IMR-90 (cell line): Measurements from ENCODE around the gene TMEM62. TPM values are rescaled to one million over a fixed set of nuclear protein-coding genes. Genes with fewer than 3 reads are reported as not detected.

Experiments used
- ATAC-seq: fragments of 200-7000 bp; cut with Tn5 transposase; 2 replicates; pipeline ENCODE4 v1.9.1; 2020; ENCODE audit warnings: low read depth, mild to moderate bottlenecking, moderate library complexity
- BruUV-seq: library from RNA; stranded (reverse); fragments of 400-500 nt; replicated peaks from 2 replicates; lab custom pipeline; 2021; lab: Mats Ljungman, UMichigan
- CTCF ChIA-PET: fragments of 300-600 bp; formaldehyde crosslinking; extraction: SDS; loops from one replicate; lab custom pipeline; 2021; ENCODE audit warnings: antibody characterized with exemption; lab: Yijun Ruan, JAX
- POLR2A ChIA-PET: fragments of 300-600 bp; sonication (Branson Sonifier 250); formaldehyde crosslinking; loops from one replicate; lab custom pipeline; 2022; ENCODE audit warnings: antibody characterized with exemption; ENCODE audit not compliant: unreplicated experiment; lab: Charles Lee
- DNase-seq: peaks from one replicate; pipeline ENCODE4 v3.0.0; 2013
- H2AFZ ChIP-seq: replicated peaks from 2 replicates; pipeline ENCODE3; 2013; ENCODE audit warnings: low read length, mild to moderate bottlenecking; ENCODE audit not compliant: poor library complexity
- H2AK5ac ChIP-seq: 2 replicates; pipeline ENCODE4 v1.6.1; 2013; ENCODE audit warnings: low read depth, low read length, inconsistent platforms
- H2AK9ac ChIP-seq: replicated peaks from 2 replicates; pipeline ENCODE3; 2013; ENCODE audit warnings: mild to moderate bottlenecking, low read depth, low read length, moderate library complexity; ENCODE audit not compliant: poor library complexity
- H2BK120ac ChIP-seq: 2 replicates; pipeline ENCODE4 v1.6.1; 2013; ENCODE audit warnings: low read depth, low read length, inconsistent platforms
- H2BK15ac ChIP-seq: 3 replicates; pipeline ENCODE4 v1.6.1; 2013; ENCODE audit warnings: low read depth, low read length, inconsistent platforms
- H2BK20ac ChIP-seq: 2 replicates; pipeline ENCODE4 v1.6.1; 2013; ENCODE audit warnings: low read depth, mild to moderate bottlenecking, inconsistent platforms, low read length, moderate library complexity
- H2BK5ac ChIP-seq: 2 replicates; pipeline ENCODE4 v1.6.1; 2013; ENCODE audit warnings: mild to moderate bottlenecking, low read depth, low read length, inconsistent platforms; ENCODE audit not compliant: poor library complexity, severe bottlenecking
- H3K14ac ChIP-seq: replicated peaks from 2 replicates; pipeline ENCODE4 v1.6.1; 2013; ENCODE audit warnings: low read depth, low read length, inconsistent platforms
- H3K18ac ChIP-seq: 2 replicates; pipeline ENCODE4 v1.6.1; 2013; ENCODE audit warnings: low read depth, low read length, control low read depth
- H3K23ac ChIP-seq: 2 replicates; pipeline ENCODE4 v1.6.1; 2013; ENCODE audit warnings: low read depth, low read length, inconsistent platforms
- H3K27ac ChIP-seq: 2 replicates; pipeline ENCODE4 v1.5.1; 2013; ENCODE audit warnings: mild to moderate bottlenecking, control low read depth, low read length; ENCODE audit not compliant: insufficient read depth
- H3K27me3 ChIP-seq: 2 replicates; pipeline ENCODE4 v1.6.1; 2013; ENCODE audit warnings: low read length; ENCODE audit not compliant: control insufficient read depth, insufficient read depth
- H3K36me3 ChIP-seq: 2 replicates; pipeline ENCODE4 v1.6.1; 2013; ENCODE audit warnings: low read length, mixed read lengths; ENCODE audit not compliant: control insufficient read depth, insufficient read depth
- H3K4ac ChIP-seq: 2 replicates; pipeline ENCODE4 v1.6.1; 2013; ENCODE audit warnings: low read depth, low read length, inconsistent platforms
- H3K4me1 ChIP-seq: 2 replicates; pipeline ENCODE4 v1.6.1; 2013; ENCODE audit warnings: low read length, mixed read lengths; ENCODE audit not compliant: control insufficient read depth, insufficient read depth
- H3K4me2 ChIP-seq: 2 replicates; pipeline ENCODE4 v1.6.1; 2013; ENCODE audit warnings: low read depth, mild to moderate bottlenecking, control low read depth, low read length, moderate library complexity
- H3K4me3 ChIP-seq: 2 replicates; pipeline ENCODE4 v1.5.1; 2013; ENCODE audit warnings: low read depth, mild to moderate bottlenecking, control low read depth, low read length, moderate library complexity; ENCODE audit not compliant: insufficient read depth
- H3K56ac ChIP-seq: 2 replicates; pipeline ENCODE4 v1.6.1; 2013; ENCODE audit warnings: low read length, inconsistent platforms; ENCODE audit not compliant: insufficient read depth; ENCODE audit errors: extremely low read depth
- H3K79me1 ChIP-seq, 2 experiments: 2 replicates each; pipeline ENCODE4 v1.6.1; 2013; ENCODE audit warnings: low read length in 2 of 2, inconsistent platforms in 1 of 2, low read depth in 1 of 2
- H3K9ac ChIP-seq: 2 replicates; pipeline ENCODE4 v1.6.1; 2013; ENCODE audit warnings: low read depth, low read length, control low read depth
- H3K9me1 ChIP-seq: 2 replicates; pipeline ENCODE4 v1.6.1; 2013; ENCODE audit warnings: low read length, inconsistent platforms; ENCODE audit not compliant: insufficient read depth
- H3K9me3 ChIP-seq: 2 replicates; pipeline ENCODE4 v1.6.1; 2013; ENCODE audit warnings: low read length; ENCODE audit not compliant: control insufficient read depth, insufficient read depth
- H4K20me1 ChIP-seq: 2 replicates; pipeline ENCODE4 v1.6.1; 2013; ENCODE audit warnings: low read length, inconsistent platforms; ENCODE audit not compliant: insufficient read depth
- H4K5ac ChIP-seq: 2 replicates; pipeline ENCODE4 v1.6.1; 2013; ENCODE audit warnings: mild to moderate bottlenecking, low read depth, low read length, control low read depth
- H4K8ac ChIP-seq, 2 experiments: 2 replicates each; pipeline ENCODE4 v1.6.1; 2013; ENCODE audit warnings: low read depth in 2 of 2, low read length in 2 of 2, control low read depth in 1 of 2, inconsistent platforms in 1 of 2
- H4K91ac ChIP-seq: 2 replicates; pipeline ENCODE4 v1.6.1; 2013; ENCODE audit warnings: low read depth, low read length, inconsistent platforms; ENCODE audit not compliant: insufficient read depth
- BHLHE40 ChIP-seq: fragments of 150-350 bp; IDR thresholded peaks from 2 replicates; pipeline ENCODE4 v1.6.1; 2016; ENCODE audit warnings: mild to moderate bottlenecking, low read depth, low read length
- CEBPB ChIP-seq: IDR thresholded peaks from 2 replicates; pipeline ENCODE4 v1.6.1; 2012; ENCODE audit warnings: low read depth, low read length, improper control_type of control experiment
- CHD1 ChIP-seq: IDR thresholded peaks from 2 replicates; pipeline ENCODE4 v1.6.1; 2012; ENCODE audit warnings: low read depth, low read length, improper control_type of control experiment
- CTCF ChIP-seq: conservative IDR thresholded peaks from 2 replicates; pipeline ENCODE4 v1.5.1; 2012; ENCODE audit warnings: mild to moderate bottlenecking, low read depth, low read length, improper control_type of control experiment
- ELK1 ChIP-seq: fragments of 150-350 bp; IDR thresholded peaks from 2 replicates; pipeline ENCODE4 v1.6.1; 2016; ENCODE audit warnings: low read depth, mild to moderate bottlenecking, low read length, moderate library complexity, borderline replicate concordance
- FOS ChIP-seq: fragments of 150-350 bp; IDR thresholded peaks from 2 replicates; pipeline ENCODE4 v1.6.1; 2016; ENCODE audit warnings: low read depth, low read length
- MAFK ChIP-seq: IDR thresholded peaks from 2 replicates; pipeline ENCODE4 v1.6.1; 2012; ENCODE audit warnings: low read depth, low read length, improper control_type of control experiment
- MAZ ChIP-seq: IDR thresholded peaks from 2 replicates; pipeline ENCODE4 v1.6.1; 2012; ENCODE audit warnings: low read depth, mild to moderate bottlenecking, low read length, improper control_type of control experiment, moderate library complexity, borderline replicate concordance
- MXI1 ChIP-seq: IDR thresholded peaks from 2 replicates; pipeline ENCODE4 v1.6.1; 2012; ENCODE audit warnings: low read depth, mild to moderate bottlenecking, low read length, moderate library complexity, borderline replicate concordance
- NFE2L2 ChIP-seq: fragments of 150-350 bp; IDR thresholded peaks from 2 replicates; pipeline ENCODE4 v1.6.1; 2016; ENCODE audit warnings: low read depth, mild to moderate bottlenecking, low read length
- POLR2A ChIP-seq: IDR thresholded peaks from 2 replicates; pipeline ENCODE4 v1.6.1; 2012; ENCODE audit warnings: mild to moderate bottlenecking, low read depth, low read length
- RAD21 ChIP-seq: IDR thresholded peaks from 2 replicates; pipeline ENCODE4 v1.6.1; 2012; ENCODE audit warnings: low read length, improper control_type of control experiment
- RCOR1 ChIP-seq: IDR thresholded peaks from 2 replicates; pipeline ENCODE4 v1.6.1; 2012; ENCODE audit warnings: mild to moderate bottlenecking, low read length, improper control_type of control experiment; ENCODE audit not compliant: insufficient replicate concordance
- RFX5 ChIP-seq: IDR thresholded peaks from 2 replicates; pipeline ENCODE4 v1.8.0; 2012; ENCODE audit warnings: low read depth, mild to moderate bottlenecking, low read length, moderate library complexity
- SMC3 ChIP-seq: fragments of 150-350 bp; IDR thresholded peaks from 2 replicates; pipeline ENCODE4 v1.6.1; 2016; ENCODE audit warnings: low read depth, mild to moderate bottlenecking, antibody characterized with exemption, low read length, moderate library complexity
- USF2 ChIP-seq: fragments of 150-350 bp; IDR thresholded peaks from 2 replicates; pipeline ENCODE4 v1.6.1; 2017; ENCODE audit warnings: mild to moderate bottlenecking, antibody characterized with exemption, low read length, low read depth
- WGBS, 2 experiments: methylation state at CpG; one replicate each; pipeline versions ENCODE4 v1.1.5 to v1.1.7; 2013; ENCODE audit warnings: missing lambda C conversion rate in 2 of 2; ENCODE audit not compliant: insufficient read length in 1 of 2; ENCODE audit errors: extremely low coverage in 2 of 2; 5-methylcytosine and 5-hydroxymethylcytosine counted together
- dilution Hi-C: fragments of 300-500 bp; cut with HindIII; formaldehyde crosslinking; loops from one replicate; pipeline ENCODE4 v1.14.3; 2018; ENCODE audit warnings: low sequenced_read_pairs; ENCODE audit not compliant: unreplicated experiment
- in situ Hi-C: fragments of 300-500 bp; cut with MboI; formaldehyde crosslinking; loops from 3 replicates; pipeline ENCODE4 v1.14.3; 2019; ENCODE audit warnings: low sequenced_read_pairs, inconsistent platforms, mixed read lengths
- intact Hi-C: fragments of 100-400 bp; cut with micrococcal nuclease; formaldehyde crosslinking; loops from 2 replicates; pipeline ENCODE4 v1.10.0; 2022
- polyA plus RNA-seq, 3 experiments: library from polyadenylated mRNA; depleted of rRNA; stranded (reverse); fragments of >200 nt; gene quantifications; 2 replicates each; pipeline ENCODE4 v1.2.3, GENCODE V29; 2012; ENCODE audit warnings: low replicate concordance in 1 of 3
- total RNA-seq: library from RNA; depleted of rRNA; stranded (reverse); fragments of >200 nt; gene quantifications from 2 replicates; pipeline ENCODE4 v1.2.3, GENCODE V29; 2012

TMEM62 gene
- total and polyA plus RNA-seq, 2 of the 4 experiments (the other 2 are of a cell fraction) = 3.7 to 5.6 TPM

GRCh38 chr15:43212299-43212698 lies 78.9 kb downstream of the TMEM62 start:
- intact Hi-C loops = no loop called here
- Histone ChIP-seq H4K5ac (no peak overlapping the region), H2BK15ac (no peak overlapping the region), H2BK120ac (no peak overlapping the region), H3K23ac (no peak overlapping the region), H3K9ac (no peak overlapping the region), H3K4me2 (no peak overlapping the region), H4K91ac (no peak overlapping the region), H3K36me3 (no peaks in the 10 kb centered on the region), H2AFZ (no peak overlapping the region), H2AK5ac (no peak overlapping the region), H4K20me1 (no peaks in the 10 kb centered on the region), H3K79me1 (no peaks in the 10 kb centered on the region), H3K4me1 (no peaks in the 10 kb centered on the region), H3K56ac (no peak overlapping the region), H2AK9ac (no peak overlapping the region), H3K9me3 (no peaks in the 10 kb centered on the region), H3K4ac (no peak overlapping the region), H4K8ac (no peak overlapping the region), H2BK20ac (no peak overlapping the region), H3K27ac (no peak overlapping the region), H3K18ac (no peak overlapping the region), H3K27me3 (peaks cover 58% of the 10 kb centered on the region), H3K9me1 (no peaks in the 10 kb centered on the region; the same call in 1 of the 2 replicates), H3K4me3 (no peak overlapping the region), H3K14ac (no peak overlapping the region), H2BK5ac (no peak overlapping the region)
- WGBS, 2 experiments = no CpG with 5 or more reads among the region's 8 CpGs
- in situ Hi-C loops = no loop called here
- ATAC-seq (no peak), DNase-seq (no peak)
- BruUV-seq = no TSS peak
- ChIA-PET POLR2A (no interaction called here), CTCF (no interaction called here)
- dilution Hi-C loops = no loop called here
- no peak for TF ChIP-seq CEBPB
- TF ChIP-seq ELK1 = no peak
- no peak for TF ChIP-seq RFX5
- no peak for TF ChIP-seq SMC3
- TF ChIP-seq MAFK = no peak
- no peak for TF ChIP-seq CTCF
- TF ChIP-seq MAZ = no peak
- no peak for TF ChIP-seq MXI1
- no peak for TF ChIP-seq NFE2L2
- no peak for TF ChIP-seq RCOR1
- TF ChIP-seq BHLHE40 = no peak
- no peak for TF ChIP-seq CHD1
- TF ChIP-seq RAD21 = no peak
- no peak for TF ChIP-seq FOS
- TF ChIP-seq USF2 = no peak
- TF ChIP-seq POLR2A = no peak
